Caco-2 (cell line): Measurements from ENCODE around the gene FOXE1. TPM values are rescaled to one million over a fixed set of nuclear protein-coding genes. Genes with fewer than 3 reads are reported as not detected.

Source experiments
- BruUV-seq: library from RNA; stranded (reverse); fragments of 400-500 nt; replicated peaks from 2 replicates; lab custom pipeline; 2021; lab: Mats Ljungman, UMichigan
- CTCF ChIA-PET: fragments of 300-600 bp; sonication (Branson Sonifier 250); formaldehyde crosslinking; loops from one replicate; lab custom pipeline; 2022; ENCODE audit warnings: antibody characterized with exemption; lab: Charles Lee
- POLR2A ChIA-PET: fragments of 300-600 bp; sonication (Branson Sonifier 250); formaldehyde crosslinking; loops from one replicate; lab custom pipeline; 2022; ENCODE audit warnings: antibody characterized with exemption; lab: Charles Lee
- DNase-seq, 2 experiments: peaks; one replicate each; pipeline versions ENCODE4 v3.0.0 to v3.0.0-alpha.2; 2020 to 2022
- H3K27me3 ChIP-seq: replicated peaks from 2 replicates; pipeline ENCODE4 v1.6.0; 2011; ENCODE audit warnings: low read length; ENCODE audit not compliant: control insufficient read depth, insufficient read depth
- H3K36me3 ChIP-seq: 2 replicates; pipeline ENCODE4 v1.5.1; 2011; ENCODE audit warnings: low read length; ENCODE audit not compliant: control insufficient read depth, insufficient read depth
- H3K4me1 ChIP-seq: fragments of 250-450 bp; sonication (Bioruptor Pico); 2 replicates; pipeline ENCODE4 v1.5.1; 2020; ENCODE audit warnings: mild to moderate bottlenecking
- H3K4me3 ChIP-seq: 2 replicates; pipeline ENCODE4 v1.5.1; 2011; ENCODE audit warnings: low read depth, mild to moderate bottlenecking, control low read depth, low read length
- H3K9me3 ChIP-seq: fragments of 250-450 bp; sonication (Bioruptor Pico); 2 replicates; pipeline ENCODE4 v1.5.1; 2020; ENCODE audit warnings: mild to moderate bottlenecking, moderate library complexity
- H3K27ac Mint-ChIP-seq: one replicate; pipeline ENCODE4 v1.8.0; 2022; ENCODE audit warnings: mixed read lengths; ENCODE audit not compliant: unreplicated experiment
- H3K27me3 Mint-ChIP-seq: one replicate; pipeline ENCODE4 v1.8.0; 2022; ENCODE audit warnings: mixed read lengths; ENCODE audit not compliant: insufficient read depth, unreplicated experiment
- H3K36me3 Mint-ChIP-seq: one replicate; pipeline ENCODE4 v1.8.0; 2022; ENCODE audit warnings: mild to moderate bottlenecking, mixed read lengths; ENCODE audit not compliant: insufficient read depth, unreplicated experiment
- H3K4me1 Mint-ChIP-seq: one replicate; pipeline ENCODE4 v1.8.0; 2022; ENCODE audit warnings: low read depth, mixed read lengths; ENCODE audit not compliant: unreplicated experiment
- H3K4me3 Mint-ChIP-seq: one replicate; pipeline ENCODE4 v1.8.0; 2022; ENCODE audit warnings: mild to moderate bottlenecking, moderate library complexity, mixed read lengths; ENCODE audit not compliant: unreplicated experiment
- H3K9me3 Mint-ChIP-seq: one replicate; pipeline ENCODE4 v1.8.0; 2022; ENCODE audit warnings: mixed read lengths; ENCODE audit not compliant: unreplicated experiment
- CTCF ChIP-seq, 2 experiments: fragments of 200-600 bp in 1 of 2; IDR thresholded peaks; 1 replicate in 1 of 2; 2 replicates in 1 of 2; pipeline versions ENCODE4 v1.5.1 to v1.8.0; 2011 to 2022; ENCODE audit warnings: antibody characterized with exemption in 1 of 2, control low read depth in 1 of 2, inconsistent platforms in 1 of 2, low read depth in 1 of 2, low read length in 1 of 2, mild to moderate bottlenecking in 1 of 2, moderate library complexity in 1 of 2; ENCODE audit not compliant: insufficient read depth in 1 of 2, severe bottlenecking in 1 of 2, unreplicated experiment in 1 of 2
- intact Hi-C: fragments of 100-400 bp; cut with micrococcal nuclease; formaldehyde crosslinking; loops from one replicate; pipeline ENCODE4 v1.10.0; 2022; ENCODE audit not compliant: unreplicated experiment
- total RNA-seq: library from RNA; stranded (reverse); gene quantifications from 2 replicates; pipeline ENCODE4 v1.2.3, GENCODE V29; 2022

Gene FOXE1
- total RNA-seq, 1 experiment from 2014 or later: not detected

- Mint-ChIP-seq H3K36me3 (no peaks in the 10 kb centered on the region), H3K4me1 (no peaks in the 10 kb centered on the region), H3K4me3 (no peak overlapping the region), H3K9me3 (no peaks in the 10 kb centered on the region), H3K27ac (no peak overlapping the region), H3K27me3 (no peaks in the 10 kb centered on the region)
- intact Hi-C loops: no loop called here
- H3K9me3 ChIP-seq: no peaks in the 10 kb centered on the region
- H3K4me1 ChIP-seq: no peaks in the 10 kb centered on the region
- no peak for TF ChIP-seq CTCF (IDR thresholded peaks at IDR 0.05; ENCODE audit: insufficient read depth in 1 of 2, low read depth in 1 of 2, low read length in 1 of 2, severe bottlenecking in 1 of 2, unreplicated experiment in 1 of 2)
- BruUV-seq: no TSS peak
- no peak for DNase-seq
- H3K27me3 ChIP-seq: no peaks in the 10 kb centered on the region
- H3K4me3 ChIP-seq: no peak overlapping the region
- no peaks in the 10 kb centered on the region for H3K36me3 ChIP-seq
- ChIA-PET POLR2A (no interaction called here), CTCF (no interaction called here)
Measured at GRCh38 chr9:97855899-97856298, 2.9 kb downstream of the FOXE1 start.

DNA sequence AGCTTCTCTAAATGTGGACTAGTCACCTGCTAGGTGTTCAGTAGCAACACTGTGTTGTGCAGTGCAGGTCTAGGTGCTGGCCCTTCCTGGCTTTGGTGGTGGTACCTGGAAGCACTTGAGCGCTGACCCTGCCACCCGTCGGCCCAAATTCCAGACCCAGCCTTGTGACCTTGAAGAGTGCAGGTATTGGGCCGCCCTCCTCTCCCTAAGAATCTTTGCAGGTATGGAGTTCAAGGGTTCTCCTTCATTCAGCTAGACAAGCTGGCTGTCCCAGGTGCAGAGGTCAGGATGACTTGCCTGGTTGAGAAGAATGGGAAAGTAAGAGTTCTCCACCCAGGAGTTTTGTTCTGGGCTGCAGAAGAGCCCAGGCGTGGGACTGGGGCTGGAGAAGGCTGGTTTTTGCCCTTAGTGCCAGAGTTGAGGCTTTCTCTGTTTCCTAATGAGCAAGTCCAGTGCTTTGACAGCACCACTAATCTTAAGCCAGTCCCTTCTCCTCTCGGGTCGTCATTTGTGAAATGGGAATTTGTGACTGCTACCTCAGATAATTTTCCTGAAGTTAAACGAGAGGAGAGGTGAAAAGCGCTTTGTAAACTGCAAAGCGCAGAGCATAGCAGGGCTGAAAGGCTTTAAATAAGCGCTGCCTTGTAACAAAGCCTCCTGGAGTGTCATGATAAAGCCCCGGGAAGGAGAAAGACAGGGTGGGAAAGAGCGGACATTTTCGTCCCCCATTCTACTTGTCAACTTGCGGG is 4.0 kb downstream of the FOXE1 start:
- Histone ChIP-seq H3K36me3 (no peaks in the 10 kb centered on the region), H3K4me1 (no peaks in the 10 kb centered on the region), H3K9me3 (no peaks in the 10 kb centered on the region), H3K4me3 (no peak overlapping the region), H3K27me3 (no peaks in the 10 kb centered on the region)
- DNase-seq: no peak
- Mint-ChIP-seq H3K36me3 (no peaks in the 10 kb centered on the region), H3K4me3 (no peak overlapping the region), H3K4me1 (no peaks in the 10 kb centered on the region), H3K27me3 (no peaks in the 10 kb centered on the region), H3K9me3 (no peaks in the 10 kb centered on the region), H3K27ac (no peak overlapping the region)
- BruUV-seq: no TSS peak
- ChIA-PET CTCF (no interaction called here), POLR2A (no interaction called here)
- TF ChIP-seq CTCF (IDR thresholded peaks at IDR 0.05; ENCODE audit: insufficient read depth in 1 of 2, low read depth in 1 of 2, low read length in 1 of 2, severe bottlenecking in 1 of 2, unreplicated experiment in 1 of 2): no peak
- intact Hi-C loops: no loop called here

GRCh38 chr9:97857606-97858392 is 4.8 kb downstream of the FOXE1 start:
- no peaks in the 10 kb centered on the region for H3K4me1 ChIP-seq
- H3K36me3 Mint-ChIP-seq: no peaks in the 10 kb centered on the region
- no peak overlapping the region for H3K4me3 Mint-ChIP-seq
- H3K36me3 ChIP-seq: no peaks in the 10 kb centered on the region
- H3K27me3 Mint-ChIP-seq: no peaks in the 10 kb centered on the region
- intact Hi-C loops: no loop called here
- CTCF ChIA-PET: no interaction called here
- TF ChIP-seq CTCF (IDR thresholded peaks at IDR 0.05; ENCODE audit: insufficient read depth in 1 of 2, low read depth in 1 of 2, low read length in 1 of 2, severe bottlenecking in 1 of 2, unreplicated experiment in 1 of 2): no peak
- no TSS peak for BruUV-seq
- H3K4me3 ChIP-seq: no peak overlapping the region
- H3K27ac Mint-ChIP-seq: no peak overlapping the region
- POLR2A ChIA-PET: no interaction called here
- H3K9me3 ChIP-seq: no peaks in the 10 kb centered on the region
- H3K9me3 Mint-ChIP-seq: no peaks in the 10 kb centered on the region
- H3K4me1 Mint-ChIP-seq: no peaks in the 10 kb centered on the region
- DNase-seq: no peak
- no peaks in the 10 kb centered on the region for H3K27me3 ChIP-seq
